ENCODE measurements around the gene VPS45.
A peak's percentile ranks its signal among the peaks of the same experiment; 100 is the strongest.
"Not testable (repeated sequence)": the region's sequence is repeated elsewhere in the genome, so short reads cannot be mapped to it uniquely, and the experiment has no call there.

The VPS45 gene

DNA sequence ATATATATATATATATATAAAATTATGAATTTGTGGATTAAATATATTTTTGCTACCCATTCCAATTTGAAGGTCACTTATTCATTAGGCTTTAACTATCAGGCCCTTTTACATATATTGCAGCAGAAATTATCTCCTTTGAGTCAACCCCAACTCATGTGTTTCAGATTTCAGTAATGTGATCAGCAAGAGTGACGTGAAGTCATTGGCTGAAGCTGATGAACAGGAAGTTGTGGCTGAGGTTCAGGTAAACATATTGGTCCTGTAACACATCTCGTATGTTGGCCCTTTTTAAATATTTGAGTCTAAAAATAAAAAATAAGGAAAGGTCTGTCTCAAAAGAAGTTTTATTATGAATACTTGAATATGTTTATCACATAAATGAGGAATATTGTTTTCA lies 8.5 kb downstream of the VPS45 start:
- no peak for DNase-seq

DNA sequence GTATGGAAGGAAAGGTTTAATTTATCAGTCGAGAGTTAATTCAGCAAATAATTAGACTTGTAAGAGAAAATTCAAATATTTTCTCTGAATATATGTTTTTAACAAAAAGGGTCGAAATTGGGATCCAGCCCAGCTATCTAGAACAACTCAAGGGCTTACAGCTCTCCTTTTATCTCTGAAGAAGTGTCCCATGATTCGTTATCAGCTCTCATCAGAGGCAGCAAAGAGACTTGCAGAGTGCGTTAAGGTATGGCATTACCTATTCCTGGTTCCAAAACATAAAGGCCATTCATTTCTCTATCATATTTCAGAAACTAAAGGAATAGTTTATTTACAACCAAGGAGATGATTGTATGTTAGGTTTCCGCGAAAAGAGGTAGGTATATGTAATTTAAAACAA lies 9.4 kb downstream of the VPS45 start:
- no peak for DNase-seq

DNA sequence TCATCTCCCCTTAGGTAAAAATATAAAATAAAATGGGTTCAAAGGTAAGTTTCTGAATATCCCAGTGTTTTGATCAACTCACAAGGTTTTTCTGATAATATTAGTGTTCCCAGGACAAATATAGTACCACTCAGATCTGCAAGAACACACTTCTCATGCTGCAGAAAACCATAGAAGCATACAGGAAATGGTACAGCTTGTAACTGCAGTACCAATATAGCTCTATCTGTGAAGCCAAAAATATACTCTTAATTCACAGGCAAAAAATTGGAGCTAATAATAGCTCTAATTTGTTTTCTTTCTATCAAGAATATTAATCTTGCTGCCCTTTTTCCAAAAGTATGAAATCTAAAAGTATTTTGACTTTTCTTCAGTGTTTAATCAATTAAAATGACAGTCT lies 13.2 kb downstream of the VPS45 start:
- no peak for DNase-seq

DNA sequence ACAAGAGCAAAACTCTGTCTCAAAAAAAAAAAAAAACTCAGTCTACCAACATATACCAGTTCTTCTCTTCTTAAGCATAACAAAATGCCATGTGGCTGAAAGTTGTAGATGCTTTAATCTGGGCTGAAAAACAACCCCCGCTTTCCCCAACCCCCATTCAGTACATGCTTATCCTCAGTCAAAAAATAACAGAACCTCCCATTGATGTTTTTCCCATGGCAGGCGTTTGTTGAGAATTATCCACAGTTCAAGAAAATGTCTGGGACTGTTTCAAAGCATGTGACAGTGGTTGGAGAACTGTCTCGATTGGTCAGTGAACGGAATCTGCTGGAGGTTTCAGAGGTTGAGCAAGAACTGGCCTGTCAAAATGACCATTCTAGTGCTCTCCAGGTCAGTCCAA lies 14.9 kb downstream of the VPS45 start:
- DNase-seq = no peak

DNA sequence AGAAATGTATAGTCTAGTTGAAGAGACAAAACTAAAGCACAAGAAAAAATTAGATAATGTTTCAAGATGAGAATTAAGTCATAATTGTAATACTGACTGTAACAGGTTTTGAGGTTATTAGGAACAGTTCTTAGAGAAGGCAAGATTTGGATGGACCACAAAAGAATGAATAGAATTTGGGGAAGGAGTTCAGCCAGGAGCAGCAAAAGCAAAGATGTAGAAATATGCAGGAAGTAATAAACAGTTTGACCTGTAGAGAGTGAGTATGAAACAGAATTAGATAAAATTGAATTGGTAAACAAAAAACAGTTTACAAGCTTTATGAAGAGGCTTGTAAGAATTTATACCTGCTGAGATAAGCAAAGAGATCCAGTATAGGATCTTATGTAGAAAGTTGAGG lies 16.3 kb downstream of the VPS45 start:
- DNase-seq = no peak

DNA sequence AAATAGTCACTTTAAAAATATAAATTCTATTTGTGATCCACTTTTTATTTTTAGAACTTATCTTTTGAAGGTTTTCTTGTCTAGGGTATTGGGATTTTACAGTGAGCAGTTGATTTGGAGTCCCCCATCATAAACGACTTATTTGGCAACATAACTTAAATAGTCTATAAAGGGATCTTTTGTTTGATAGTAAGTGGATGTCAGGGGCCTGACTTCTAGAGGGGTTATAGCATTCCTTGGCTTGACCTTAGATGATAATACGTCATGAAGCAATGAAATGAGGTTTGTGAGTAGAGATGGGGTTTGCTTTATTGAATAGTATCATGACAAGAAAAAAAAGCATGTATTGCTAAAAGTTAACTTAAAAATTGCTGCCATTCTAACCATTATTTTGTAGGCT lies 17.8 kb downstream of the VPS45 start:
- DNase-seq = no peak

DNA sequence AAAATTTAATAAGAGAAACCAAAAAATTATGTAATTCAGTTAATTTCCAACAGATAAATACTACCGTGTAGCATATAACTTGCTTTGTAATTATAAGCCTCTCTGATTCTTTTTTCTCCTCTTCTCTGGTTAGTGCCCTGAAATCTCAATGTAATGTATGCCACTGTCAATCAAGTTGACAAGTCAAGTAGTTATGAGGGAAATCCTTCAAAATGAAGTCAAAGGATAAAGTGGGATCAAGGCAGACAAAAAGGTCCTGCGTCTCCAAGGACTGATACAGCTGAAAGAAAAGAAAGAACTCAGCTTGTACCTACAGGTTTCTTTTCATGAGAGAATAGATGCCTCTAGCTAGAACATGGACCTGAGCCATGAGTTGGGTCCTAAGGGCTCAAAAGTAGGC lies 19.8 kb downstream of the VPS45 start:
- no peak for DNase-seq

DNA sequence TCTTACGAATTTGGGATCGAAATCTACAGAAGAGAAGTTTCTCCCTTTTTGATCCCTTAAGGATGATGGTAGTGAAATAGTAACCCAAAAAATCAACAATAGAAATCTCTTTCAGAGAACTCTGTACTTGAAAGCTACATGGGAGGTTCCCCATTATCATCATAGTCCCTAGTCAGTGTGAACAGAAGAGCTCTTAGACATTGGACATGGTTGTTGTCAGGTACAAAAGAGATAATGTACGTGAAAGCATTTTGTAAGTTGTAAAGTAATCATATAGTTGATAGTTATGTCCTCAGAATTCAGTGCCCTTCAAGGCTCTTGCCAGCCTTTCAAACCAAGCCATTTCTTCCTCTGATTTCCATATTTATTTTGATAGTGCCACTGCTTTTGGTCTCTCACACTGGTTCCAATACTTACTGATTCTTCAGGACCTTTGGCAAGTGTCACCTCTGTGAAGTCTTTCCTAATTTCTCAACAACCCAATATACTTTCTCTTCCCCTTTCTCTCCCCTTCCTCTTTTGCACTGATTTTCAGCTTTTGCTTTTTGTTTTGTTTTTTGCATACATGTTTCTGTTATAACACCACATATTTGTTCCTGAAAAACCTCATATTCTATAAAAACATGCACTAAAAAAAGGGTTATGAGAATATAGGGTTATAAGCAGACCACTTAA lies 22.4 kb downstream of the VPS45 start:
- no peak for DNase-seq

DNA sequence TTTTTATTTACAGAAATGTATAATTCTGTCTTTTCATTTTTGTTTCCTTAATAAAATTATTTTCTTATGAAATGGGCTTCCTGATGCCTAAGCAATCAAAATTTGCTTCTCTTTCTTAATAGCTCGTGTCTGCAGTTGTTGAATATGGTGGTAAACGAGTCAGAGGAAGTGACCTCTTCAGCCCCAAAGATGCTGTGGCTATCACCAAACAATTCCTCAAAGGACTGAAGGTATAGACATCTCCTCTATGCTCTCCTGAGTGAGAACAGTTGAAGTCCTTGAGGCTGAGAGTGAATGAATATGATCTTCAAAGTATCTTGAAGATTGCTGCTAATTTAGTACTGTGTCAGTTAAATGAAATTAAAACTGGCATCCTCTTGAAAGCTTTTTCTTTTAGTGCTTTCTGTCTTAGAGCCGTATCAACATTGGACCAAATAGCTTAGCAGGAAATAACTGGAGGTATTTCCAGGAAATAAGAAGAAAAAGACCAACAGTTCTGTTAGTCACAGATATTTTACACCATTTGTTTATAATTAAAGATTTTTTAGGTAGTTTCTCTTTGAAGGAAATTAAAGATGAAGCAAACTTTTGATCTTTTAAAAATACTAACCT lies 24.7 kb downstream of the VPS45 start:
- DNase-seq = no peak

DNA sequence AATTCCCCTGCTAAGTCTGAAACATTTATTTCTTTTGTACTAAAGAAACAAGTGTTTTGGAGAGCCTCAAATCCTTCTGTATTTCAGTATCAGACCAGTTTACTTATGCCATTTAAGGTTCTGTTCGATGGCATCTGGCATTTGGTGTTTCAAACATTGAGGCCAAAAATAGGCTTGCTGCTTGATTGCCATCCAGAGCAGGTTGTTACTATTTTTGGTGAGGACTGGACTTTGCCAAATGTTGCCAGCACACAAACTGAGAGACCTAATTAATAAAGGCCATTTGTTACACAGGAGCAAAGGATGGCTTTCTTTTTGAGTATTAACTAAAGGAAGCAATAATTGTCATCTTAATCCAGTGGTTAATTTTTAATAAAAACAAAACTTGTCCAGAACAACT lies 26.2 kb downstream of the VPS45 start:
- DNase-seq = no peak

DNA sequence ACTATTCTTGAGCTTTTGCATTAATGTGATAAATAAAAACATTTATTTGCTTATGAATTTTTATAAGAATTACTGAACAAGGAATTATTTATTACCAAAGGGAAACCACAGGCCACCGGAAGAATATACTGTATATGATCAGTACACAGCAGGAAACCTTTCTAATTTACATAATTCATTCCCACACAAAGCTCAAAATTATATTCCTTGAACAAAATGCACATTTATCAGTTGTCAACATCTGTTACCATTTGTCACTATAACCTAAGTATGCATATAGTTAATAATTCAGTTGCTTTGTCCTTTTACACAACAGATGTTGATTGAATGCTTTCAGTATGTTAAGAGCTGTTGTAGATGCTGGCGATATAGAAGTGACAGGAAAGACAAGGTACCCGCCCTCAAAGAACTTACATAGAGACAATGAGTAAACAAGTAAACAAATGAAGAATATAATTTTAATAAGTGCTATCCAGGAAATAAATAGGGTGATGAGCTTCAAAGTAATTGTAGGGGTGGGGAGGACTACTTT lies 27.2 kb downstream of the VPS45 start:
- DNase-seq = no peak

DNA sequence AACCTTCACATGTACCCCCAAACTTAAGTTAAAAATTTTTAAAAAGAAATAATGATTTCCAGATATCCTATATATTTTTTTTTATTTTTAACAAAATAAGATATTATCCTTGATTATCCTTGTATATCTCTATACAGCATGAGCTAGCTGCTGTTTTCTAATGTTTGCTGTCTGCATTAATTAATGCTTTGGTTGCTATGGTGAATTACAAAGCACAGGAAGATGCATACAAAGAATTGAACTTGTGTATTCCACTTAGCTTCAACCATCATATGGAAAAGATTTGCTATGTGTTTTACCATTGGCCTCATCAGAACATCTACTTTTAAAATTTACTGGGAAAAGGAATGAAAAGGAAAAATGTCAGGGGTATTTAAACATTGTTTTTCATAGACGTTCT lies 35.4 kb downstream of the VPS45 start:
- no peak for DNase-seq

DNA sequence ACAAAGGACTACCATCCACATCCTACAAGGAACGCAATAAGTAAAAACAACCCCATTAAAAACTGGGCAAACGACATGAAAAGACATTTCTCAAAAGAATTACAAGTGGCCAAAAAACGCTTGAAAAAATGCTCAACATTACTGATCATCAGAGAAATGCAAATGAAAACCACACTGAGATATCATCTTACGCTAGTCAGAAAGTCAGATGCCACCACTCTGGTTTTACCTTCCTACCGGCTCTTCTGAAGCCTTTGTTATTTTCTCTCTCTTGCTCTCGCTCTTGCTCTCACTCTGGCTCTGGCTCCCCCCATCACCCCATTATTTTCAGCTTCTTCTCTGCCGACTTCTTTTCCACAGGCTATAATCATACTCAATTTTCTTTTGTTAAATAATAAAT lies 38.8 kb downstream of the VPS45 start:
- DNase-seq = no peak

DNA sequence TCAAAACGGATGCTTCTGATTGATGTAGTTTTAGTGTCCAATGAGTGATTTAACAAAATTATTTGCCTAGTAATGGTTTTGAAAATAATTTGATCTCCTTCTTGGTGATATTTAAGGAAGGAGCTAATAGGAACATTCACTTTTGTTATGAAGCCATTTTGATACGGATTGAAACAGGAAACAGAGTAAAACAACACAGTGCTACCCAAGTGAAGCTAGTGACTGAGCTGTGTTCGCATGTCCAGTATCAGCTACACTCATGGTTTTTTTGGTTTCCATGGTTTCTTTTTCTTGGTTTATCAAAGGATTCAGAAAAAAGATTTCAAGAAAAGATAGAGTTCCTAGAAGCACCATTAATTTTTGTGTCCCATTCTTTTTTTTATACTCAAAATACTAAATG lies 42.0 kb downstream of the VPS45 start:
- no peak for DNase-seq

DNA sequence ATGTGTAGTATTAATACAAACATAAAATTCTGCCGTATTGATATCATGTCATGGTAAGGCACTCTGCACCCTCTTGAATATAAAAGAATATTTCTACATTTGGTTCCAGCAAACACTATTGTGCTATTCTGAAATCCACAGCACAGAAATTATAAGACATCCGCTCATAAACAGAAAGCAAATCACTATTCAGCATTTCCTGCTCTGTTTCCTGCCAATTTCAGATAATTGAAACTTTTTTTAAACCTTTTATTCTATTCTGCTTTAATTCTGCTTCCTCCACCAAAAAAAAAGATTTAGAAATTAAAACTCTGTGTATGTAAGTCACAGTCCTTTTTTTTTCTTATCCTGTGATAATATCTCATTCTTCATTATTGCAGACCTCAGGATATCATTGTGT lies 42.5 kb downstream of the VPS45 start:
- DNase-seq = no peak

DNA sequence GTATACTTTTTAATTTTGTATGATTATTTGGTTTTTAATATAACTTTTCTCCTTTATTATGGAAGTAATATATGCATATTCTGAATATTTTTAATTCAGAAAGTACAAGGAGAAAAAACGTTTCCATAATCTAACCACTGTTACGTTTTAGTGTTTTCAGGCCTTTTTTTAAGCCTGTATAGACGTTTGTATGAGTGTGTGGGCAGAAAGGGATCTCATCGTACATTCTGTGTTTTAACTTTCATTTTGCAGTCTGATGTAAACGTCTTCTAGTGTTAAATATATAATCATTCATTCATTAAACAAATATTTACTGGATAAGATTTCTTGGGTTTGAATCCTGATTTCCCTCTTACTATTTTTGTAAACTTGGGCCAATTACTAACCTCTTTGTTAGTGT lies 44.1 kb downstream of the VPS45 start:
- DNase-seq = no peak

DNA sequence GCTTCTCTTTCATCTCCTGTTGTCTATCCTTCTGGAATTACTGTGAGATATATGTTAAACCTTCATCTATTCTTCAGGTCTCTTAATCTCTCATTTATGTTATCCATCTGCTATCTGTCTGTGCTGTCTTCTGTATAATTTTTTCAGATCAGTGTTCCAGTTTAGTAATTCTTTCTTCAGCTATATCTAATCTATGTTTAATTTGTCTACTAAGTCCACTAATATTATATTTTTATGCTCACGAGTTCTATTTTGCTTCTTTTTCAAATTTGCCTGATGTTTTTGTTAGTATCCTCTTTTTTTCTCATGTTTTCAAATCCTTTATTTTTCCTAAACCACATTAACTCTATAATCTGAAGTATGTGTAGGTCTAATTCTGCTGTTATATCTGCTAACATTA lies 47.5 kb downstream of the VPS45 start:
- no peak for DNase-seq

DNA sequence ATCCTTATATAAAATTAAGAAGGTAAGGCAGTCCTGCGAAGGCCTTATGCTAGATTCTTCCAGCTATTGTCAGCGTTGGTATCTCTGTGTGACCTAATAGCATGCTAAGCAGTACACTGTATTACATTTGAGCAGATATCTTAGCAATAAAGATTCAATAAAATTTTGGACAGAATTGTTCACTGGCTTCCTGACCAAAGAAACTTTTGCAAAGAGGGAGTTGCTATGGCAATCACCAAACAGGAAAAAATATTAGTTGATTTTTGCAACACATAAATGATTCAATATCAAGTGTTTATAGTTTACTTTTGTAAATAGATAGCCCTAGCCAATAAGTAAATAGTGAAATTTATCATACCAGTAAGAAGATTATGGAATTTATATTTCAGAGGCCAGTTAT lies 51.1 kb downstream of the VPS45 start:
- no peak for DNase-seq

DNA sequence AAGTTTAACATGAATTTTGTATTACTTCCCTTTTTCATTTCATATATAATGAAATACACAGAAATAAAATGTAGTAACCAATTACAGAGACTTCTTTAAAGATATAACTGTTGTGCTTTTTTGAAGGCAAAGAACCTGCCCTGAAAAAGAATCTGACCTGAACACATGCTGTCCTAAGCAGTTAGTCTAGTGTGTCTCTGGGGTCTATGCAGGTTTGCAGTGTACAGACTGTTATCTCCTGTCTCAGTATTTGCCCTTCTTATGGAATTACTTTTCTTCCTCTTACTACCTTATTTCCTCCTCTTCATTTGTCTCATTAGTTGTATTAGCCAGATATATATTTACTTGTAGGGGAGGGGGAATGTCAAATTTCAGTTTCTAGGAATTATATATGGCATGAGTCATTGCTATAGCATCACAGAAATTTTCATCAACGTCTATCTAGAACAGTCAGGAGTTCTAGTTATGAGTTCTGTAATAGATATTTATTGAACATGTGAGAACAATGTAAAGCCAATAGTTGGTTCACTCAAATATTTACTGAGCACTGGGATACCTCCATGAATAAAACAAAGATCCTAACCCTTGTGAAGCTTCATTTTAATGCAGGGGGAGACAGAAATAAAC lies 53.8 kb downstream of the VPS45 start:
- DNase-seq = no peak

DNA sequence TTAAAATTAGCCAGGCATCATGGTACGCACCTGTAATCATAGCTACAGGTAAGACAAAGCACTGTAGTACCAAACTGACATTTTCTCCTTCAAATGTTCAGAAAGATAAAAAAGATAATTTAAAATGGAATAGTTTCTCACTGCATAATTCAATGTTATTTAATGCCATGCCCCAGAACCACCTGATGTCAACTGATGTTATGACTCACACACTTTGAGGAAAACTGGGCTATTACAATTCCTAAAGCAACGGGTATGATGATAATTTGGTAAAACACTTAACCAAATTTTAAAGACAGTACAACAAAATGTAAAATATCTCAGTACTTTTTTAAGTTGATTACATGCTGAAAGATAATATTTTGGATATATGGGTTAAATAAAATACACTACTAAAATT lies 59.2 kb downstream of the VPS45 start:
- no peak for DNase-seq

DNA sequence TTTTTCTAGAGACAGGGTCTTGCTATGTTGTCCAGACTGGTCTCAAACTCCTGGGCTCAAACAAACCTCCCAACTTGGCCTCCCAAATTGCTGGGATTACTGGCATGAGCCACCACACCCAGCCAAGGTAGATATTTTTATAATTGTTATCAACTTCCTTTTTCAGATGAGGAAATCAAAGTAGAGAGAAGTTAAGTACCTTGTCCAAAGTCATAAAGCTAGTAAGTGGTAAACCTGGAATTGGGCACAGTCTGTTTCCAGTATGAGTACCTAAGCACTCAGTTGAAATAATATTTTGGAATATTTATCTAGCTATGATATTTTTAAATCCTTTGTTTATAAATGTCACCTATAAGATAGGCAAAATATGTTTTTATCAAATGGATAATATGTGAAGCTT lies 59.9 kb downstream of the VPS45 start:
- no peak for DNase-seq

DNA sequence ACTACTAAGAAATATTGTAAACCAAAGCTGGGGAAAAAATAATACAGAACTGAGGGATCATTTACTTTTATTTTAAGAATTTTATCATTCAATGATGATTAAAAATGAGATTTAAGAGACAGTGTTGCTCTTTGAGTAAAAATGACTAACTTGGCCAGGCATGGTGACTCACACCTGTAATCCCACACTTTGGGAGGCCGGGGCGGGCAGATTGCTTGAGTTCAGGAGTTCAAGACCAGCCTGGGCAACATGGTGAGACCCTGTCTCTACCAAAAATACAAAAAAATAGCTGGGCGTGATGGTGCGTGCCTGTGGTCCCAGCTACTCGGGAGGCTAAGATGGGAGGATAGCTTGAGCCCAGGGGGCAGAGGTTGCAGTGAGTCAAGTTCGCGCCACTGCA lies 60.3 kb downstream of the VPS45 start:
- peak; percentile 70 for DNase-seq

DNA sequence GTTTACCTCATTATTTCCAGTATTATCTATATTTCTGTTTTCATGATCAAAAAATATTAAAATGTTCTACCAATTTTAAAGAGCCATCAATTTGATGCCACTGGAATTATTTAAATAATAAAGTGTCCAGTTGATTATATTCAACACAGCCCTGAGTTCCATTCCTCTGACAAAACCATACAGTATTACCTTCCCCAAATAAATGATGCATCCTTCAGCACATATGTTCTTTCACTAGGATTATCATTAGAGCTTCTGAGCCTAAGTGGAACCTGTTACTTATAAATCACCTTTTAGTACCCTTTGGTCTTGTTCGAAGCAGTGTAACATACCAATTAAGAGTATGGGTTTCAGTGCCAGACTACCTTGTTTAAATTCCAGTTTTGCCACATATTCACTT lies 64.8 kb downstream of the VPS45 start:
- DNase-seq = no peak

DNA sequence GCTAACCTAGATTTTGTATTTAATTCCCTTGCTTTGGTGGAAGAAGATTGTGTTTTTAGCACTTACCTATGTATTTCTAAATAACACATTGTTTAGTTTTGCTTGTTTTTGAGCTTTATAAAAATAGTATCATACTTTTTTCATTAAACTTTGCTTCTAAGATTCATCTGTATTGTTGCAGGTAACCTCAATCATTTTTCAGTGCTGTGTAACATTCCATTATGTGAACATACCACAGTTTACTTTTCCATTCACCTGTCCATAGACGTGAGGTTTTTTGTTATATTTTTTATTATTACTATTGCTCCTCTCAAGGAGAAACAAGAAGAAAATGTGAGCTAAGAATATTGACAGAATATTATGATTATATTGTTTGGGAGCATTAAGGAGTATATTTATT lies 67.0 kb downstream of the VPS45 start:
- no peak for DNase-seq

DNA sequence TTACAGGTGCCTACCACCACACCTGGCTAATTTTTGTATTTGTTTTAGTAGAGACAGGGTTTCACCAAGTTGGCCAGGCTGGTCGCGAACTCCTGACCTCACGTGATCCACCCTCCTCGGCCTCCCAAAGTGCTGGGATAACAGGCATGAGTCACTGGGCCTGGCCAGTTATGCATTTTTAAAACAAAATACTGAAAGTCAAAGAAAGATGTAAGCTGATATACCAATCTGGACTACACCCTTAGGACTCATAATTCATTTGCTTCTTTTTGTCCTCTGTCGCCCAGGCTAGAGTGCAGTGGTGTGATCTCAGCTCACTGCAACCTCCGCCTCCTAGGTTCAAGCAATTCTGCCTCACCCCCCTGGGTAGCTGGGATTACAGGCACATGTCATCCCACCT lies 67.8 kb downstream of the VPS45 start:
- not testable (repeated sequence) for DNase-seq
